Caki2 (cell line): Measurements from ENCODE around the gene RAB3GAP2. TPM values are rescaled to one million over a fixed set of nuclear protein-coding genes. Genes with fewer than 3 reads are reported as not detected.
"Not testable (repeated sequence)": the region's sequence is repeated elsewhere in the genome, so short reads cannot be mapped to it uniquely, and the experiment has no call there.

Source experiments
- DNase-seq: peaks from one replicate; pipeline ENCODE4 v3.0.0-alpha.2; 2015; ENCODE audit warnings: low read depth
- in situ Hi-C: cut with HindIII; loops from 2 replicates; pipeline ENCODE4 v1.10.0; 2016; ENCODE audit warnings: low sequenced_read_pairs, low pct_unique_long_range_greater_than_20kb, mixed read lengths
- total RNA-seq: library from RNA; depleted of rRNA; stranded (reverse); fragments of >200 nt; shearing (Covaris generic); gene quantifications from 2 replicates; pipeline ENCODE4 v1.2.3, GENCODE V29; 2014; ENCODE audit warnings: low replicate concordance; rRNA removed

RAB3GAP2 gene, protein sequence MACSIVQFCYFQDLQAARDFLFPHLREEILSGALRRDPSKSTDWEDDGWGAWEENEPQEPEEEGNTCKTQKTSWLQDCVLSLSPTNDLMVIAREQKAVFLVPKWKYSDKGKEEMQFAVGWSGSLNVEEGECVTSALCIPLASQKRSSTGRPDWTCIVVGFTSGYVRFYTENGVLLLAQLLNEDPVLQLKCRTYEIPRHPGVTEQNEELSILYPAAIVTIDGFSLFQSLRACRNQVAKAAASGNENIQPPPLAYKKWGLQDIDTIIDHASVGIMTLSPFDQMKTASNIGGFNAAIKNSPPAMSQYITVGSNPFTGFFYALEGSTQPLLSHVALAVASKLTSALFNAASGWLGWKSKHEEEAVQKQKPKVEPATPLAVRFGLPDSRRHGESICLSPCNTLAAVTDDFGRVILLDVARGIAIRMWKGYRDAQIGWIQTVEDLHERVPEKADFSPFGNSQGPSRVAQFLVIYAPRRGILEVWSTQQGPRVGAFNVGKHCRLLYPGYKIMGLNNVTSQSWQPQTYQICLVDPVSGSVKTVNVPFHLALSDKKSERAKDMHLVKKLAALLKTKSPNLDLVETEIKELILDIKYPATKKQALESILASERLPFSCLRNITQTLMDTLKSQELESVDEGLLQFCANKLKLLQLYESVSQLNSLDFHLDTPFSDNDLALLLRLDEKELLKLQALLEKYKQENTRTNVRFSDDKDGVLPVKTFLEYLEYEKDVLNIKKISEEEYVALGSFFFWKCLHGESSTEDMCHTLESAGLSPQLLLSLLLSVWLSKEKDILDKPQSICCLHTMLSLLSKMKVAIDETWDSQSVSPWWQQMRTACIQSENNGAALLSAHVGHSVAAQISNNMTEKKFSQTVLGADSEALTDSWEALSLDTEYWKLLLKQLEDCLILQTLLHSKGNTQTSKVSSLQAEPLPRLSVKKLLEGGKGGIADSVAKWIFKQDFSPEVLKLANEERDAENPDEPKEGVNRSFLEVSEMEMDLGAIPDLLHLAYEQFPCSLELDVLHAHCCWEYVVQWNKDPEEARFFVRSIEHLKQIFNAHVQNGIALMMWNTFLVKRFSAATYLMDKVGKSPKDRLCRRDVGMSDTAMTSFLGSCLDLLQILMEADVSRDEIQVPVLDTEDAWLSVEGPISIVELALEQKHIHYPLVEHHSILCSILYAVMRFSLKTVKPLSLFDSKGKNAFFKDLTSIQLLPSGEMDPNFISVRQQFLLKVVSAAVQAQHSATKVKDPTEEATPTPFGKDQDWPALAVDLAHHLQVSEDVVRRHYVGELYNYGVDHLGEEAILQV (N-terminal part only)
- total RNA-seq: 11.2 and 19.8 TPM in 2 replicates

GRCh38 chr1:220272047-220272840, at the start of gene RAB3GAP2:
Gene RAB3GAP2 (minus strand): TSS chr1:220272453. CDS start chr1:220272337, 116 bp downstream.
- in situ Hi-C loops: no loop called here
- DNase-seq: peak; percentile 91

DNA sequence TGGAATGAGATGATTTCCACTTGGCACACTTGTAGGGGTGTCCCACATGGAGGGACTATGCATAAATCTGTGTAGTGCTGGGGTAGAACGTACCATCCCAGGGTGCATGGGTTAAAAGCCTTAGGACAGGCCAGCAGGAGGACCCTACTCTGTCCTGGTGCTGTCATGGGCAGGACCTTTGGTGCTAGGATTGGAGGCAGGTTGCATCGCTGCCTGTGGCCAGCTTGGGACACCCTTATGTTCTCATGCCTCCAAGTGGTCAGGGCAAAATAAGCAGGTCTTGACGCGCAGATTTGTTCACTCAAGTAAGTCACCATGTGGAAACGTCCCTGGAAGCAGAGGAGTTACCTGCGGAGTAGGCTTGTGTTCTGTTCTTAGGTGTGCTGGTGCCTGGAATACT, 49.5 kb upstream of the RAB3GAP2 start:
- in situ Hi-C loops: no loop called here
- no peak for DNase-seq

DNA sequence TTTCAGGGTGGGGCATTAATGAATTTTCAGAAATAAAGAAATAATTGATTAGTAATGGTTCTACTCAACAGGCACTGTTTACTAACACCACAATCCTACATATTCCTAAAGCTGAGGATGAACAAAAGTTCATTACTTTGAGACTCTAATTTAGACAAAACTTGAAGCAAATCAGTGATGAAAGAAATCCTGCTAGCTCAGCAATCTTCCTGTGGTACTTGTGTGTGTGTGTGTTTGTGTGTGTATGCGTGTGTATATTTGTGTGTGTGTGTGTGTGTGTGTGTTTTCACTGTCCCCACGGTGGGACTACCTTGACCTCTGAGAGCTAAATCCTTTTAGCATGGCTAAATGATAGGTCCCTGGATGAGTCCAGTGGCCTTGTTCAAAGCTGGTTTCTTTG, 48.5 kb upstream of the RAB3GAP2 start:
- in situ Hi-C loops: no loop called here
- DNase-seq: no peak

DNA sequence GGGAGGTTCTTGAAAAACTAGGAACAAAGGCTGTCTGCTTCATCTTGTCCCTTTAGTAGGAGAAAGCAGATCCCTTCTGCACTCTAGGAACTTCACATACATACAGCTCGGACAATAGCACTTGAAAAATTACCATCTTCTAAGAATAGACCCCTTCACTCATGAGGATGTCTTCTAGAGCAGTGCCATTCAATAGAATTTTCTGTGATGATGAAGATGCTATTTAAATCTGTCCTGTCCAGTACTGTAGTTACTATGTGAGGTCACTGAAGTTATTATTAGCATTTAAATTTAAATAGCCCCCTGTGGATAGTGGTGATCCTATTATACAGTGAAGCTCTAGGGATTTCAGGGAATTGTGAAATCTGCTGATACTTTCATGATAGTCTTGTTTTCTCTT, 46.4 kb upstream of the RAB3GAP2 start:
- in situ Hi-C loops: no loop called here

DNA sequence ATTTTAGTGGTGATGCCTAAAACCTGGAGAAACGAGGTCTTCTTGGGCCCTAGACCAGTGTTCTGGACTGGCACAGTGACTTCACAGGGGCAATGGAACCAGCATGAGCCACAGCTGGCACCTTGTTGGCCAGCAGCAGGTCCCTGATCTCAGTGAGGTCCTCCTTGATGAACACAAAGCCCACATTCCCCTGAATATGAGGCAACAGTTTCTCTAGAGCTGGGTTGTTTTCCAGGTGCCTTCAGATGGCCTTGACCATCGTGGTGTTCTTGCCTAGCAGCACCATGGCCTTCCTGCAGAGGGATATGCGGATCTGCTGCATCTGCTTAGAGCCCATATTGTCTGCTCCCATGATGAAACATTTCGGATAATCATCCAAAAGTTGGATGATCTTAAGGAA, 44.9 kb upstream of the RAB3GAP2 start:
- in situ Hi-C loops: no loop called here
- DNase-seq: no peak

More for the DNA sequence above, 46.4 kb upstream of the RAB3GAP2 start:
- DNase-seq: no peak

GRCh38 chr1:220316305-220316704, 44.1 kb upstream of the RAB3GAP2 start:
- in situ Hi-C loops: no loop called here

GRCh38 chr1:220315070-220315839, 43.0 kb upstream of the RAB3GAP2 start:
- DNase-seq: no peak
- in situ Hi-C loops: no loop called here

More at GRCh38 chr1:220316305-220316704, 44.1 kb upstream of the RAB3GAP2 start:
- no peak for DNase-seq

DNA sequence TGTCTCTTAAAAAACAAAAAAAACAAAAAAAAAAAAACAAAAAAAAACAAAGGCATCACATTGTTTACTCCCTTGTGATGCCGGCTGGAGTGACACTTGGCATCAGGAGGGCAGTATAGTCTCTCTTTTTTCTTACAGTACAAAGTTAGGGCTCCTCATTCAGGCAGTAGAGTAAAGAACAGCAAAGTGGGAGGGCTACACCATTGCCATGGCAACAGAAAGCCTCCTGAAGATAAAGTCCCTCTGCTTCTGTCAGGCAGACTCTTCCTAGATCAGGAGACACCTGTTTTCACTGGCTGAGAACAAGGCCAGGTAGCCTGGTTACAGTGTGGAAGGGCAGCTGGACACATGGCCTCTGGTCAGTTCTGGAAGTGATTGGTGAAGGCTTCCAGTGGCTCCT, 41.3 kb upstream of the RAB3GAP2 start:
- in situ Hi-C loops: no loop called here
- no peak for DNase-seq

DNA sequence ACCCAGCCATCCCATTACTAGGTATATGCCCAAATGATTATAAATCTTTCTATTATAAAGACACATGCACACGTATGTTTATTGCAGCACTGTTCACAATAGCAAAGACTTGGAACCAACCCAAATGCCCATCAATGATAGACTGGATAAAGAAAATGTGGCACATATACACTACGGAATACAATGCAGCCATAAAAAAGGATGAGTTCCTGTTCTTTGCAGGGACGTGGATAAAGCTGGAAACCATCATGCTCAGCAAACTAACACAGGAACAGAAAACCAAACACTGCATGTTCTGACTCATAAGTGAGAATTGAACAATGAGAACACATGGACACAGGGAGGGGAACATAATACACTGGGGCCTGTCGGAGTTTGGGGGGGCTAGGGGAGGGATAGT, 37.9 kb upstream of the RAB3GAP2 start:
- in situ Hi-C loops, DNase-seq: not testable (repeated sequence)

GRCh38 chr1:220307607-220308006, 35.4 kb upstream of the RAB3GAP2 start:
- DNase-seq: no peak
- in situ Hi-C loops: no loop called here

DNA sequence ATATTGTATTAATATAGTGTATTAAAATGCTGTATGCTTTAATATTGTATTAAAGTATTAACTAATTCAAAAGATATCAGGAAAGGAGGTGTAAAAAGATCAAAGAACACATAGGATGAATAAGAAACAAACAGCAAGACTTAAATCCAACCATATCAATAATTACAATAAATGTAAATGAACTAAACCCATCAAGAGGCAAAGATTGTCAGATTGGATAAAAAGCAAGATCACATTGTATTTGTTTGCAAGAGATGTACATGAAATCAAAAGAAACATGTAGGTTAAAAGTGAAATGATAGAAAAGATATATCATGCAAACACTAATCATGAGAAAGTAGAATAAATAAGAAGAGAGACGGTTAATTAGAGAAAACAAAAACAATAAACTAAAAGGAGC, 34.1 kb upstream of the RAB3GAP2 start:
- in situ Hi-C loops: no loop called here

GRCh38 chr1:220303871-220304270, 31.6 kb upstream of the RAB3GAP2 start:
- in situ Hi-C loops: no loop called here
- no peak for DNase-seq

More for the DNA sequence above, 34.1 kb upstream of the RAB3GAP2 start:
- no peak for DNase-seq

DNA sequence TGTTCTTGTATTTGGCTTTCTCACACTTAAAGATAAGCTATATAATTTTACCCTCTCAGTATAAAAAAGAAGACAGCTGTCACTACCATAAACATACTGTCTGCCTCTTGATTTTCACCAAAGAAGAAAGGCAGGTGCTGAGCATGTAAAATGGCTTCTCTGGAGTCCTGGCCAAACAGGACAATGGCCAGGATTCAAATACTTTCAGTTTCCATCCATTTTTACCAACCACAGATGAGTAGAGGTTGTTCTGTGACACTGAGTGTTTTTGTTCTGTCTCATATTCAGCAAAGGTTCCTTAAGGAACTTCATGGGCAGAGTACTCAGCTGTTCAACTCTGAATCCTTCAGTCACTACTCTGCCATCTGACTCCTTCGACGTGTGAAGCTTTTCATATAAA, 29.4 kb upstream of the RAB3GAP2 start:
- in situ Hi-C loops: no loop called here
- no peak for DNase-seq

- DNase-seq: peak; percentile 80
- in situ Hi-C loops: no loop called here
Observed at GRCh38 chr1:220300442-220301121, 28.3 kb upstream of the RAB3GAP2 start.

GRCh38 chr1:220299337-220299736, 27.1 kb upstream of the RAB3GAP2 start:
- in situ Hi-C loops: no loop called here
- no peak for DNase-seq

- in situ Hi-C loops: no loop called here
- DNase-seq: no peak
Observed at GRCh38 chr1:220298470-220299205, 26.4 kb upstream of the RAB3GAP2 start.
